ENCODE measurements around the gene UNC80. TPM values are rescaled to one million over a fixed set of nuclear protein-coding genes. Genes with fewer than 3 reads are reported as not detected.

The UNC80 gene
- total RNA-seq, 1 donor from 2014 or later: not detected

GRCh38 chr2:209976698-209977385 is 205.2 kb downstream of the UNC80 start:
- DNase-seq (no peak), ATAC-seq (ENCODE audit: low read depth) (no peak)
- TF ChIP-seq CTCF (IDR thresholded peaks at IDR 0.05): no peak
- ChIA-PET POLR2A (no interaction called here), CTCF (interaction anchor here (1.1 to 4.1 kb wide), 7 partner anchors 9 to 222 kb away, joined by 3 to 40 read pairs (median 5); partner anchors contain the start of gene KANSL1L)
- Mint-ChIP-seq H3K27me3 (peaks cover 6% of the 10 kb centered on the region), H3K4me1 (no peaks in the 10 kb centered on the region), H3K36me3 (ENCODE audit: low read depth) (no peaks in the 10 kb centered on the region), H3K9me3 (no peaks in the 10 kb centered on the region), H3K27ac (no peak overlapping the region), H3K4me3 (no peak overlapping the region)
- intact Hi-C loops (cut with micrococcal nuclease): loop anchor here (1.0 kb wide), 2 partner anchors 218 to 222 kb away; no protein-coding TSS in a partner anchor

GRCh38 chr2:209977386-209978239 is 206.0 kb downstream of the UNC80 start:
- Mint-ChIP-seq H3K27me3 (peaks cover 8% of the 10 kb centered on the region), H3K36me3 (ENCODE audit: low read depth) (no peaks in the 10 kb centered on the region), H3K4me3 (no peak overlapping the region), H3K27ac (no peak overlapping the region), H3K9me3 (no peaks in the 10 kb centered on the region), H3K4me1 (no peaks in the 10 kb centered on the region)
- ChIA-PET CTCF (interaction anchor here (0.7 to 4.1 kb wide), 14 partner anchors 9 to 1587 kb away, joined by 3 to 40 read pairs (median 3); partner anchors contain the start of gene KANSL1L), POLR2A (no interaction called here)
- DNase-seq (no peak), ATAC-seq (ENCODE audit: low read depth) (no peak)
- TF ChIP-seq CTCF (IDR thresholded peaks at IDR 0.05): peak; percentile 54
- intact Hi-C loops (cut with micrococcal nuclease): loop anchor here (1.0 kb wide), 2 partner anchors 218 to 222 kb away; no protein-coding TSS in a partner anchor

- CTCF ChIA-PET: interaction anchor here (1.4 kb wide), 1 partner anchor 212 kb away, joined by 4 read pairs; no protein-coding TSS in a partner anchor
- H3K9me3 Mint-ChIP-seq: no peaks in the 10 kb centered on the region
- ATAC-seq (ENCODE audit: low read depth) (no peak), DNase-seq (no peak)
- peaks cover 5% of the 10 kb centered on the region for H3K27me3 Mint-ChIP-seq
- no peak overlapping the region for H3K27ac Mint-ChIP-seq
- no peaks in the 10 kb centered on the region for H3K4me1 Mint-ChIP-seq
- POLR2A ChIA-PET: no interaction called here
- intact Hi-C loops (cut with micrococcal nuclease): no loop called here
- H3K36me3 Mint-ChIP-seq (ENCODE audit: low read depth): no peaks in the 10 kb centered on the region
- no peak for TF ChIP-seq CTCF (IDR thresholded peaks at IDR 0.05)
- no peak overlapping the region for H3K4me3 Mint-ChIP-seq
These were observed 212.7 kb downstream of the UNC80 start for GRCh38 chr2:209984291-209984690.

GRCh38 chr2:209985874-209986273 is 214.2 kb downstream of the UNC80 start:
- Mint-ChIP-seq H3K36me3 (ENCODE audit: low read depth) (no peaks in the 10 kb centered on the region), H3K27ac (no peak overlapping the region), H3K9me3 (no peaks in the 10 kb centered on the region), H3K4me3 (no peak overlapping the region), H3K4me1 (no peaks in the 10 kb centered on the region), H3K27me3 (peaks cover 15% of the 10 kb centered on the region)
- TF ChIP-seq CTCF (IDR thresholded peaks at IDR 0.05): no peak
- POLR2A ChIA-PET: no interaction called here
- CTCF ChIA-PET: interaction anchor here (1.0 to 1.6 kb wide), 3 partner anchors 8 to 213 kb away, joined by 3 to 7 read pairs (median 5); no protein-coding TSS in a partner anchor
- no peak for ATAC-seq (ENCODE audit: low read depth)
- no peak for DNase-seq
- intact Hi-C loops (cut with micrococcal nuclease): no loop called here

DNA sequence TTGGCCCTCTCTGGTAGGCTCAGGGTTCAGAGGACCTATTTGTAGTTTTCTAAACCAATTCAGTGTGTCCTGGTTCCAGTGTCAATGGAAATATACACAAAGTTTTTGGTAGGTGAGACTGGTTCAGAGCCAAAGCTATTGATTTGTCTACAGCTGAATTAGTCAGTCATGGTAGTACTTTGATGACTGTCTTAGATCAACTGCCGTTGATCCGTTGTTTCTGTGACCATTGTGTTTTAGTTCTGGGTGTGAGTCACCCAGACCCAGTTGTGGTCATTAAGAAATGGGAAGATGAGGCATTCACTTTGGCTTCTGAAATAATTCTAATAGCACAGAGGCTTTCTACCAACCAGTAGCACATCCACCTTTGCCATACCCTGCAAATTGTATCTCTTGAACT is 214.8 kb downstream of the UNC80 start:
- ChIA-PET POLR2A (no interaction called here), CTCF (interaction anchor here (1.0 to 1.6 kb wide), 3 partner anchors 9 to 213 kb away, joined by 3 to 7 read pairs (median 5); no protein-coding TSS in a partner anchor)
- Mint-ChIP-seq H3K4me3 (no peak overlapping the region), H3K27ac (no peak overlapping the region), H3K9me3 (no peaks in the 10 kb centered on the region), H3K4me1 (no peaks in the 10 kb centered on the region), H3K27me3 (peaks cover 15% of the 10 kb centered on the region), H3K36me3 (ENCODE audit: low read depth) (no peaks in the 10 kb centered on the region)
- no peak for DNase-seq
- ATAC-seq (ENCODE audit: low read depth): no peak
- TF ChIP-seq CTCF (IDR thresholded peaks at IDR 0.05): no peak
- intact Hi-C loops (cut with micrococcal nuclease): no loop called here

Data from activated B cell treated with CpG ODN at 0.5 μM for 24 hours (primary cell).